H1 (cell line): ENCODE results near the gene GRID2. TPM values are rescaled to one million over a fixed set of nuclear protein-coding genes. Genes with fewer than 3 reads are reported as not detected.

Experiments
- ATF2 ChIP-seq: IDR thresholded peaks from 2 replicates; pipeline ENCODE4 v1.6.1; 2012; ENCODE audit warnings: low read length, inconsistent platforms
- E2F6 ChIP-seq: IDR thresholded peaks from 2 replicates; pipeline ENCODE4 v1.6.1; 2012; ENCODE audit warnings: inconsistent platforms
- GABPA ChIP-seq: IDR thresholded peaks from 2 replicates; pipeline ENCODE4 v1.6.1; 2011; ENCODE audit warnings: mild to moderate bottlenecking, low read length, moderate library complexity, borderline replicate concordance; ENCODE audit not compliant: insufficient read depth
- MAX ChIP-seq: IDR thresholded peaks from 2 replicates; pipeline ENCODE4 v1.6.1; 2012; ENCODE audit warnings: inconsistent platforms
- NRF1 ChIP-seq: IDR thresholded peaks from 2 replicates; pipeline ENCODE4 v1.6.1; 2011; ENCODE audit warnings: mild to moderate bottlenecking, low read depth, low read length, improper control_type of control experiment
- POLR2A ChIP-seq, 2 experiments: IDR thresholded peaks; 1 replicate in 1 of 2; 2 replicates in 1 of 2; pipeline ENCODE4 v1.6.1; 2011; ENCODE audit warnings: low read depth in 2 of 2, low read length in 2 of 2, mild to moderate bottlenecking in 2 of 2; ENCODE audit errors: control extremely low read depth in 1 of 2
- SIN3A ChIP-seq, 2 experiments: IDR thresholded peaks in 1 of 2; conservative IDR thresholded peaks in 1 of 2; 2 replicates each; pipeline ENCODE4 v1.6.1; 2011 to 2012; ENCODE audit warnings: low read length in 2 of 2, improper control_type of control experiment in 1 of 2, low read depth in 1 of 2, mild to moderate bottlenecking in 1 of 2
- SIX5 ChIP-seq: IDR thresholded peaks from 2 replicates; pipeline ENCODE4 v1.6.1; 2011; ENCODE audit warnings: mild to moderate bottlenecking, low read depth, low read length
- SP1 ChIP-seq: IDR thresholded peaks from 2 replicates; pipeline ENCODE4 v1.6.1; 2011; ENCODE audit warnings: low read depth, low read length
- SP2 ChIP-seq: IDR thresholded peaks from 2 replicates; pipeline ENCODE4 v1.6.1; 2012; ENCODE audit warnings: mild to moderate bottlenecking, low read length, inconsistent platforms
- YY1 ChIP-seq: IDR thresholded peaks from 2 replicates; pipeline ENCODE4 v1.6.1; 2011; ENCODE audit warnings: low read depth, mild to moderate bottlenecking, low read length
- polyA plus RNA-seq, 7 experiments: library from polyadenylated mRNA; depleted of rRNA in 3 of 7; stranded (reverse) in 5 of 7; unstranded in 2 of 7; fragments of >200 nt in 5 of 7; fragments of 200-250 nt in 2 of 7; gene quantifications; 1 replicate in 5 of 7; 2 replicates in 1 of 7; 4 replicates in 1 of 7; pipeline versions ENCODE4 v1.2.1 to v1.2.3, GENCODE V29; 2011 to 2013; ENCODE audit warnings: missing spikeins in 2 of 7, mixed read lengths in 2 of 7
- total RNA-seq: library from RNA; stranded (reverse); fragmentation: NEBNext Ultra II Directional; extraction: Animal tissue kit (Norgen Biotek cat#: 25700); gene quantifications from 2 replicates; pipeline ENCODE4 v1.2.1, GENCODE V29; 2021

GRID2 gene
- total and polyA plus RNA-seq, 2 of the 8 experiments (the other 6 are each of a cell fraction or from before 2014, with no cell fraction given) = 31.1 to 81.9 TPM

GRCh38 chr4:92433272-92433758, 129.5 kb downstream of the GRID2 start (continued):
- TF ChIP-seq POLR2A (IDR thresholded peaks at IDR 0.05; ENCODE audit: control extremely low read depth in 1 of 2, low read depth in 2 of 2, low read length in 2 of 2) (peak; percentile 32 to 37; a peak in 2 of 3 replicates), NRF1 (no peak), SP2 (no peak), GABPA (no peak), E2F6 (peak; percentile 59; the same call in 1 of the 2 replicates), SP1 (0 out of 2 replicates have a peak, but pooled peaks have one; percentile 60), SIN3A (conservative IDR thresholded peaks at IDR 0.05 in 1 of 2, IDR thresholded peaks at IDR 0.05 in 1 of 2; ENCODE audit: low read depth in 1 of 2, low read length in 2 of 2) (peak in 1 of 2 experiments; percentile 55; a peak in 1 of 4 replicates), SIX5 (no peak), YY1 (no peak), MAX (peak; percentile 44; the same call in 1 of the 2 replicates), ATF2 (no peak)
